ENCODE data around the gene LRPPRC. TPM values are rescaled to one million over a fixed set of nuclear protein-coding genes. Genes with fewer than 3 reads are reported as not detected.

The LRPPRC gene
- total RNA-seq, 1 donor from 2014 or later, result 70.3 TPM

- no peak for DNase-seq (ENCODE audit: low spot score)
- intact Hi-C loops (cut with DNase I), result no loop called here
These were observed 155.8 kb downstream of the LRPPRC start for GRCh38 chr2:43839776-43840564.

- DNase-seq (ENCODE audit: low spot score), result no peak
- intact Hi-C loops (cut with DNase I), result no loop called here
These were observed 157.1 kb downstream of the LRPPRC start, which contains the start of the genes ABCG5 and ABCG8 for GRCh38 chr2:43838560-43839267. TSS of gene ABCG5 (minus strand) at chr2:43838839. CDS start at chr2:43838679, 160 bp downstream. TSS of gene ABCG8 (plus strand) at chr2:43838971. CDS start at chr2:43839054, 83 bp downstream.

GRCh38 chr2:43837831-43838559 is 157.8 kb downstream of the LRPPRC start:
- no peak for DNase-seq (ENCODE audit: low spot score)
- intact Hi-C loops (cut with DNase I), result no loop called here

GRCh38 chr2:43837033-43837432 is 158.8 kb downstream of the LRPPRC start:
- intact Hi-C loops (cut with DNase I), result no loop called here

More at GRCh38 chr2:43837033-43837432, 158.8 kb downstream of the LRPPRC start:
- no peak for DNase-seq (ENCODE audit: low spot score)

Other genes starting within 250 kb of the LRPPRC start
- gene DYNC2LI1, start 221.9 kb downstream of the LRPPRC start, total RNA-seq, result 7.9 TPM
- gene ABCG5, start 157.2 kb downstream of the LRPPRC start, total RNA-seq, result not detected
- not detected for gene ABCG8, start 157.0 kb downstream of the LRPPRC start, total RNA-seq
- 68.4 TPM for gene PPM1B, start 172.9 kb upstream of the LRPPRC start, total RNA-seq

All from cardiac septum (tissue), 1 donor.